Activated CD8-positive, alpha-beta memory T cell treated with anti-CD3 and anti-CD28 coated beads for 1 hour (primary cell): ENCODE results near the gene ELFN2.

Source experiments
- DNase-seq, 2 donors: peaks; one replicate each; pipeline ENCODE4 v3.0.0-alpha.2; 2020; ENCODE audit warnings: low read depth in 1 of 2; ENCODE audit errors: extremely low read depth in 1 of 2

Gene ELFN2

GRCh38 chr22:37318364-37319109 lies 108.7 kb downstream of the ELFN2 start:
- DNase-seq = no peak
